Thyroid gland (tissue), 4 donors: ENCODE results near the gene DENND10. TPM values are rescaled to one million over a fixed set of nuclear protein-coding genes. Genes with fewer than 3 reads are reported as not detected.
A peak's percentile ranks its signal among the peaks of the same experiment; 100 is the strongest.
"Not testable (repeated sequence)": the region's sequence is repeated elsewhere in the genome, so short reads cannot be mapped to it uniquely, and the experiment has no call there.

Source experiments
- DNase-seq, 2 donors: peaks; one replicate each; pipeline ENCODE4 v3.0.0-alpha.2; 2019
- H3K27ac ChIP-seq, 3 donors: fragments of 200-600 bp; sonication (generic); 1 replicate in 2 of 3; 2 replicates in 1 of 3; pipeline ENCODE4 v1.5.1; 2016 to 2019; ENCODE audit warnings: mild to moderate bottlenecking in 1 of 3, moderate library complexity in 1 of 3
- H3K27me3 ChIP-seq: fragments of 200-600 bp; sonication (generic); one replicate; pipeline ENCODE4 v1.5.1; 2019
- H3K36me3 ChIP-seq, 2 donors: fragments of 200-600 bp; sonication (generic); one replicate each; pipeline ENCODE4 v1.5.1; 2016 to 2019
- H3K4me1 ChIP-seq, 2 donors: fragments of 200-600 bp; sonication (generic); one replicate each; pipeline ENCODE4 v1.5.1; 2017 to 2019
- H3K4me3 ChIP-seq, 3 donors: fragments of 200-600 bp; sonication (generic); replicated peaks in 1 of 3; 1 replicate in 2 of 3; 2 replicates in 1 of 3; pipeline ENCODE4 v1.5.1; 2016; ENCODE audit warnings: mild to moderate bottlenecking in 1 of 3
- H3K9me3 ChIP-seq: fragments of 200-600 bp; sonication (generic); one replicate; pipeline ENCODE4 v1.5.1; 2017
- POLR2A ChIP-seq, 2 donors: fragments of 450-650 bp; IDR thresholded peaks; one replicate each; pipeline ENCODE4 v1.6.1; 2017; ENCODE audit warnings: antibody characterized with exemption in 2 of 2, mild to moderate bottlenecking in 2 of 2, moderate library complexity in 1 of 2
- WGBS, 2 donors: methylation state at CpG; one replicate each; pipeline ENCODE4 v1.1.5; 2017; 5-methylcytosine and 5-hydroxymethylcytosine counted together
- intact Hi-C: fragments of 100-400 bp; cut with DNase I; formaldehyde crosslinking; loops from one replicate; pipeline ENCODE4 v1.15.1; 2023
- total RNA-seq, 4 donors: library from RNA; depleted of rRNA; stranded (reverse); fragments of >200 nt; gene quantifications; one replicate each; pipeline ENCODE4 v1.2.3, GENCODE V29; 2016
- TF ChIP-seq, protein P1 (sequence below), 6 experiments: fragments of 200-600 bp in 3 of 6; fragments of 450-650 bp in 3 of 6; sonication (generic) in 3 of 6; IDR thresholded peaks; one replicate each; pipeline ENCODE4 v1.5.1; 2016 to 2019; ENCODE audit warnings: antibody characterized with exemption in 6 of 6, mild to moderate bottlenecking in 2 of 6, inconsistent platforms in 1 of 6, moderate library complexity in 1 of 6

Gene DENND10
- total RNA-seq, 4 donors from 2014 or later = 46.4 to 55.3 (median 53.1) TPM

DNA sequence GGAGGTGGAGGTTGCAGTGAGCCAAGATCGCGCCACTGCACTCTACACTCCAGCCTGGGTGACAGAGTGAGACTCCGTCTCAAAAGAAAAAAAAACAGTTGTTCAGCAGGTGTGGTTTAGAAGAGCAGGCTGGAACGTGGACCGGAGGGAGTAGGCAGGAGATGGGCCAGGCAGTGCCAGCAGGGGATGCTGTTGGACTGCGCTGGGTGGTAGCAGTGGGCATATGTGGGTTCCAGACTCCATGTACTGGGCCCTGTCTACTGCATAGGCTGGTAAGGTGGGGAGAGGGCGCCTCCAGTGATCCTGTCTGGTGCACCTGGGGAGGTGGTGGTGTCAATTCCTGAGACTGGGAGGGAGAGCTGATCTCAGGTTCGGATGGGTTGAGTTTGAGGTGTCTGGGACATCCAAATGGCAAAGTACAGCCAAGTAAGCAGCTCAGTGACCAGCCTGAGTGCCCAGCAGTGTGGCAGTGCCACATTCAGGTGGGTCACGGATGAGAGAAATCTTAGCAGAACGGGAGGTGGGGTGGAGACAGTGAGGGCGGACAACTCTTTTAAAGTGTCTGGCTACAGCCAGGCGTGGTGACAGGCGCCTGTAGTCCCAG is 35.7 kb downstream of the DENND10 start:
- WGBS, 2 donors = 77 to 83% methylated on average over 13 of the region's 13 CpGs
- Histone ChIP-seq H3K9me3 (no peaks in the 10 kb centered on the region), H3K4me3 (no peak overlapping the region), H3K4me1 (no peaks in the 10 kb centered on the region), H3K36me3 (peaks cover 0 to 2% of the 10 kb centered on the region in 2 donors), H3K27me3 (no peaks in the 10 kb centered on the region), H3K27ac (no peak overlapping the region)
- DNase-seq = peak; percentile 37 to 42
- no peak for TF ChIP-seq POLR2A (IDR thresholded peaks at IDR 0.05)
- TF ChIP-seq, protein P1, sequence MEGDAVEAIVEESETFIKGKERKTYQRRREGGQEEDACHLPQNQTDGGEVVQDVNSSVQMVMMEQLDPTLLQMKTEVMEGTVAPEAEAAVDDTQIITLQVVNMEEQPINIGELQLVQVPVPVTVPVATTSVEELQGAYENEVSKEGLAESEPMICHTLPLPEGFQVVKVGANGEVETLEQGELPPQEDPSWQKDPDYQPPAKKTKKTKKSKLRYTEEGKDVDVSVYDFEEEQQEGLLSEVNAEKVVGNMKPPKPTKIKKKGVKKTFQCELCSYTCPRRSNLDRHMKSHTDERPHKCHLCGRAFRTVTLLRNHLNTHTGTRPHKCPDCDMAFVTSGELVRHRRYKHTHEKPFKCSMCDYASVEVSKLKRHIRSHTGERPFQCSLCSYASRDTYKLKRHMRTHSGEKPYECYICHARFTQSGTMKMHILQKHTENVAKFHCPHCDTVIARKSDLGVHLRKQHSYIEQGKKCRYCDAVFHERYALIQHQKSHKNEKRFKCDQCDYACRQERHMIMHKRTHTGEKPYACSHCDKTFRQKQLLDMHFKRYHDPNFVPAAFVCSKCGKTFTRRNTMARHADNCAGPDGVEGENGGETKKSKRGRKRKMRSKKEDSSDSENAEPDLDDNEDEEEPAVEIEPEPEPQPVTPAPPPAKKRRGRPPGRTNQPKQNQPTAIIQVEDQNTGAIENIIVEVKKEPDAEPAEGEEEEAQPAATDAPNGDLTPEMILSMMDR (IDR thresholded peaks at IDR 0.05) = peak; percentile 15 to 55 (median 48)
- intact Hi-C loops = no loop called here

DNA sequence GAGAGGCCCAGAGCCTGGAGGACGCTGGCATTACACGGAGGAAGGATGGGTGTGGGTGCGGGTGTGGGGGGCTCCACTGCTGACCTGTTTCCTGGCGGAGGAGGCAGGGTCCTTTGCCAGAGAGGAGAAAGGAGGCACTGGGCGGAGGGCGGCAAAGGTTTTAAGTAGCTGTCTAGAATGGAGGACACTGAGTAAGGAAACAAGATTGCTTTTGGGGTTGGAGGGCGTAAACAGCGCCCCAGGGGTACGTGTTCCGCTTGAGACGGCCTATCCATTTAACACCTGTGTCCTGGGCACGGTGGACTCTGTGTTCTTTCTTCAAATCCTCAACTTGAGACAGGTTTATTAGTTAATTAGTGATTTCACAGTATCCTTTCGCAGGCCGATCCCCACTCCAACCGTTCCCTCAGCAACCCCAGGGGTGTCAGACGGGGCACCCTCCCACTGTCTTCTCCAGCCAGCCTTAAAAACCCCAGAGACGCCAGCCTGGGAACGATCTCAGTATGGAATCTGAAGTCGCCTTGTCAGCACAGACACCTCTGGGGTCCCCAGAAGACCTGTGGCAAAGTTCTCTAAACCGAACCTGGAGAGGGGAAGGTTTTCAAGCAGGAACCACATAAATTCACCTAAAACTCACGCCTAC is 36.8 kb downstream of the DENND10 start:
- TF ChIP-seq, protein P1 (IDR thresholded peaks at IDR 0.05) = no peak
- TF ChIP-seq POLR2A (IDR thresholded peaks at IDR 0.05) = no peak
- no peak for DNase-seq
- 88 to 90% methylated on average over 21 of the region's 21 CpGs for WGBS, 2 donors
- intact Hi-C loops = no loop called here
- Histone ChIP-seq H3K9me3 (no peaks in the 10 kb centered on the region), H3K4me3 (no peak overlapping the region), H3K27me3 (no peaks in the 10 kb centered on the region), H3K27ac (no peak overlapping the region), H3K36me3 (peaks cover 0 to 7% of the 10 kb centered on the region in 2 donors), H3K4me1 (no peaks in the 10 kb centered on the region)

DNA sequence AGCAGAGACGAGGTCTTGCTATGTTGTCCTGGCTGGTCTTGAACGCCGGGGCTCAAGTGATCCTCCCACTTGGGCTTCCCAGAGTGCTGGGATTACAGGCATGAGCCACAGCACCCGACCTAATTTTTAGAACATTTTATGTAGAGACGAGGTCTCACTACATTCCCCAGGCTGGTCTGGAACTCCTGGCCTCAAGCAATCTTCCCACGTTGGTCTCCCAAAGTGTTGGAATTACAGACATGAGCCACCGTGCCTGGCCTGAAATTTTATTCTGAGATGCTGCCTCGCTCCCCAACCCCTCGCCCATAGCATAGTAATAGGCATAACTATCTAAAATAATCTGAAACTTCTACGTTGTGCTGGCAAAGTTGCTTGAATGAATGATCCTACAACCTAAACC is 39.7 kb downstream of the DENND10 start:
- no peak for TF ChIP-seq POLR2A (IDR thresholded peaks at IDR 0.05)
- TF ChIP-seq, protein P1 (IDR thresholded peaks at IDR 0.05) = no peak
- Histone ChIP-seq H3K27me3 (no peaks in the 10 kb centered on the region), H3K4me1 (no peaks in the 10 kb centered on the region), H3K9me3 (no peaks in the 10 kb centered on the region), H3K4me3 (no peak overlapping the region), H3K27ac (no peak overlapping the region), H3K36me3 (peaks cover 0 to 18% of the 10 kb centered on the region in 2 donors)
- WGBS, 2 donors = 93 to 96% methylated on average over 10 of the region's 10 CpGs
- intact Hi-C loops = no loop called here
- no peak for DNase-seq

GRCh38 chr10:119149157-119149556 is 45.2 kb downstream of the DENND10 start:
- DNase-seq = no peak
- H3K27me3 ChIP-seq = no peaks in the 10 kb centered on the region
- 88 to 91% methylated on average over 8 of the region's 8 CpGs for WGBS, 2 donors
- intact Hi-C loops = no loop called here
- no peaks in the 10 kb centered on the region for H3K4me1 ChIP-seq
- H3K27ac ChIP-seq = no peak overlapping the region
- H3K9me3 ChIP-seq = no peaks in the 10 kb centered on the region
- H3K4me3 ChIP-seq = no peak overlapping the region
- H3K36me3 ChIP-seq = peaks cover 24 to 41% of the 10 kb centered on the region in 2 donors
- no peak for TF ChIP-seq POLR2A (IDR thresholded peaks at IDR 0.05)
- TF ChIP-seq, protein P1 (IDR thresholded peaks at IDR 0.05) = no peak

- no peaks in the 10 kb centered on the region for H3K9me3 ChIP-seq
- H3K27ac ChIP-seq = no peak overlapping the region
- no peaks in the 10 kb centered on the region for H3K4me1 ChIP-seq
- 85% methylated on average over 13 of the region's 13 CpGs for WGBS, 2 donors
- H3K36me3 ChIP-seq = peaks cover 30 to 47% of the 10 kb centered on the region in 2 donors
- H3K27me3 ChIP-seq = no peaks in the 10 kb centered on the region
- no peak overlapping the region for H3K4me3 ChIP-seq
- intact Hi-C loops = no loop called here
- DNase-seq = no peak
- TF ChIP-seq, protein P1 (IDR thresholded peaks at IDR 0.05) = no peak
- no peak for TF ChIP-seq POLR2A (IDR thresholded peaks at IDR 0.05)
Measured at GRCh38 chr10:119149729-119150128, 45.8 kb downstream of the DENND10 start.

DNA sequence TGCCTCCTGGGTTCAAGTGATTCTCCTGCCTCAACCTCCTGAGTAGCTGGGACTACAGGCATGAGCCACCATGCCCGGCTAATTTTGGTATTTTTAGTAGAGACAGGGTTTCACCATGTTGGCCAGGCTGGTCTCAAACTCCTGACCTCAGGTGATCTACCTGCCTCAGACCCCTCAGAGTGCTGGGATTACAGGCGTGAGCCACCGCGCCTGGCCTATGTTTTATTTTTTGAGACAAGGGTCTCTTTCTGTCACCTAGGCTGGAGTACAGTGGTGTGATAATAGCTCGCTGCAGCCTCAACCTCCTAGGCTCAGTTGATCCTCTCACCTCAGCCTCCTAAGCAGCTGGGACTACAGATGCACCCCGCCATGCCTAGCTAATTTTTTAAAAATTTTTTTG is 47.7 kb downstream of the DENND10 start:
- H3K27ac ChIP-seq, H3K27me3 ChIP-seq, H3K4me3 ChIP-seq, intact Hi-C loops, H3K9me3 ChIP-seq, DNase-seq, H3K4me1 ChIP-seq: not testable (repeated sequence)
- 99% methylated on average over 6 of the region's 6 CpGs for WGBS, 2 donors
- H3K36me3 ChIP-seq = peaks cover 43 to 54% of the 10 kb centered on the region in 2 donors
